ENCODE measurements around the gene KCTD2.
"Not testable (repeated sequence)": the region's sequence is repeated elsewhere in the genome, so short reads cannot be mapped to it uniquely, and the experiment has no call there.

Gene KCTD2

DNA sequence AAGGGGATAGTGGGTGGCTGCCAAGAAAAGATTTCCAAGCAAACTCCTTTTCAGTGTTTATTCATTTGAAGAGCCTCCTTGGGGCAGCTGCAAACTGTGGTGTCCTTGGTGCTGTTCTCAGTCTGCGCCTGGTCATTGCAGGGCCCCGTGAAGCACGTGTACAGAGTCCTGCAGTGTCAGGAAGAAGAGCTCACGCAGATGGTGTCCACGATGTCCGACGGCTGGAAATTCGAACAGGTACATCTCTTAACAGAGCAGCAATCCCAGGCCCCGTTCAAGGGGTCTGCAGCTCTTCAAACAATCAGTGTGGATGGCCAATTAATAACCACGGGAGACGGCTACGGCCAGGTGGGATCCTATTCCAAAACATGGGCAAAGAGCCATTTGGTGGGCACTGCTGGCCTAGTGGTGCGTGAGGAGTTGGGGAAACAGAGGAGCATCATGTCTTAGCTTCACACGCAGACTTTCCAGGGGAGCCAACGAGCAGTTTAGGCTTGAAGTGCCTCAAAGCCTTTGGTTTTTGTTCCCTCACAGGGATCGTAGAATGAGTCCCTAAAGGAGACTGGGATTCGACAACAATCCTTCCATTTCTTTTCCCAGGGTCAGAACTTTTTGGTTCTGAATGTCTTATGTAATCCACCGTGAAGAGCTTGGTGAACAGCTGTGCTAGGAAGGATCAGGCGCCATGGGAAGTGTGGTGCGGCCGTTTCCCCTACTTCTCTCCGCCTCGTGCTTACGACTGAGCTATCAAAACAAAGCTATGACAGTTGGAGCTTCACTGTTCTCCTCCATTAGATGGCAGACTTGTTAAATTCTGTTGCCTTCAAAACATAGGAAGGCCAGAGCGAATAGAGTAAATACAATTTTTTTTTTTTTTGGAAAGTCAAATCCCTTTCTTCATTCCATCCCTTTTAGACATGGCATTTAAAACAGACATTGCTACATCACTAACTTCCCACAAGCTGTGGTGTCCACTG lies 12.6 kb downstream of the KCTD2 start:
- no peak for DNase-seq

DNA sequence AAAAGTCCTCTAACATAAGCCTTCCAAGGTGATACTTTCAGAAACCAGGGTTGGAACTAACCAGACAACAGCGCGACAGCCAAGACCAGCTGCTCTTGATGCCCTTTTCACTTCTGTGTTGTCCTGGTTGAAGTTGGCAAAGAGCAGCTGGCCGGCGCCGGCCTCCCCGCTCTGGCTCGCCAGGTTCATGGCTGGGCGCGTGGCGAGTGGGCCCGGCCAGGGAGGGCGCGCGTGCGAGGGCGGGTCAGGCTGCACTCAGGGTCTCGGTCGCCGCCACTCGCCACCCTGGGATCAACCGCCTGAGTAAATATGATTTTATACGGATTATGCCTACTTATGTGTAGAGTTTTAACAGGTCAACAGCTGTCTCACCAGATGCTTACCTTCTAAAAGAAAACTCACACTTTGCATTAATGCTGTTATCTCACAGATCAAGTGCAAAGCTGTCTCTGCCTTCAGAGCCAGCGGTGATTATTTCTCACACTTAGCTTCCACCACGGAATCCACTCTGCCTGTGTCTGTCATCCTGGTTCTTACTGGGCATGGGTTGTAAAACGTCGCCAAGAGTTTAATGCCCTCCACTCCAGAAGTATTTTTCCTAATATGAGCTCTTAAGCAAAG lies 13.5 kb downstream of the KCTD2 start:
- DNase-seq: no peak

DNA sequence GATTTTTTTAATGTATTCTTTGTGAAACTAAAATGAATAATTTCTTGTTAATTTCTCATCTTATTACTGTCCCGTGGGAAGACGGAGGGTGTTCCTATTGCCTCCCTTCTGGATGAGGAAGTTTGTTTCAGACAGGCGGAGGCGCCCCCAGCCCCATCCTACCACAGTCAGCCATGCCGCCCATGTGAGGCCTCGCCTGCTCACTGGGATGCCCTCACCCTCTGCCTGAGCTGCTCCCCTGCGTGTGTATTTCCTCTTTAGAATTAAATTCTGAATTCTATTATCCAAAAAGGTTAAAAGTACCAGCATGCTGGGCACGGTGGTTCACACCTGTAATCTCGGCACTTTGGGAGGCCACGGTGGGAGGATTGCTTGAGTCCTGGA lies 14.0 kb downstream of the KCTD2 start:
- DNase-seq: no peak

DNA sequence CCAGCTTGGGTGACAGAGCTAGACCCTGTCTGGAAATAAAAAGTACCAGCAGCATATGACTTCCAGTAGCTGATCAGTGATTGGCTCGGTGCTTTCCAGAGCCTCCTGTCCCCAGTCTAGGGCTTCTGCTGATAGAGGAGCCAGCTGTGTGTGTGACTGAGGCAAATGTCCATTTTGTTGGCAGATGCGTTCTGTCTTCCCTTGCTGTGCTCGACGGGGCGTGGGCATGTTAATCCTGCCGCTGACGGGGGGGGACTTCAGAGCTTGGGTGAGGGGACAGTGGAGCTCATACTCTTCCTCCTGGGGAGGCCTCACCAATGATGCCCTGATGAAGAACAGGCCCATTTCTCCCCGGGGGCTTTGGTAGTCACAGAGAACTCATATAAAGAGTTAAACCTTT lies 14.6 kb downstream of the KCTD2 start:
- DNase-seq: no peak

DNA sequence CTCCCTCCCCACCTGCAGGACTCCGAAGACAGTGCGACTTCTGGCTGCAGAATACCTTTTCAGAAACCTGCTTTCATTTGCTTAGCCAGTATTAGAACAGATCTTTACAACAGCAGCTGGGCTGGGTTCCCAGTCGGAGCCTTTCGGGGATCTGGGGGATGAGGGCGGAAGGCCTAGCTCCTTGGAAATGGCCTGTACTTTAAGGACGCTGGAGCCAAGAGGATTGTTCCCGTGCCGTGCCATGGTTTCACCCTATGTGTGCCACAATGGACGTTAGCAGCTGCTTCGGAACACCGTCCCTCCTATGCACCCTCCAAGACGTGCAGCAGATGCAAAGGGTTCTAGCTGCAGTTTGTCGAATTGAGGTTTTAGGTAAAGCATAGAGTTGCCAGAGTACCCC lies 16.2 kb downstream of the KCTD2 start:
- DNase-seq: no peak

DNA sequence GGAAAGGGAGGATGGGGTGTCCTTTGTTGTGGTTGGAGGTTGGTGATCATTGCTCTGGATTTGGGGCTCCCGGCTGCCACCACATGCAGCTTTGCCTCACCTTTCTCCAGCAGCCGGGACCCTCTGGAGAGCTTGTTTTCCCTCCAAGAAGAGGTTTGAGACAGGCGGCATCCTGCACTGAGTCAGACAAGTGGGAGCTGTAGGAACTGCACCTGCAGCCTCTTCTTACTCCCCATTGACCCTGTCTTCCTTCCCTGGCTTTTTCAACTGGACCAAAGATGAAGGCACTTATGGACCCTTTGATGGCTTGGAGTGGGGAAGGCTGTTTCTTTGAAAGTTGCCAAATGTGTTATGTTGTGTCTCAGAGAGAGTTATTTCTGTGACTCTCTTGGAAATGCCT lies 16.6 kb downstream of the KCTD2 start:
- DNase-seq: no peak

DNA sequence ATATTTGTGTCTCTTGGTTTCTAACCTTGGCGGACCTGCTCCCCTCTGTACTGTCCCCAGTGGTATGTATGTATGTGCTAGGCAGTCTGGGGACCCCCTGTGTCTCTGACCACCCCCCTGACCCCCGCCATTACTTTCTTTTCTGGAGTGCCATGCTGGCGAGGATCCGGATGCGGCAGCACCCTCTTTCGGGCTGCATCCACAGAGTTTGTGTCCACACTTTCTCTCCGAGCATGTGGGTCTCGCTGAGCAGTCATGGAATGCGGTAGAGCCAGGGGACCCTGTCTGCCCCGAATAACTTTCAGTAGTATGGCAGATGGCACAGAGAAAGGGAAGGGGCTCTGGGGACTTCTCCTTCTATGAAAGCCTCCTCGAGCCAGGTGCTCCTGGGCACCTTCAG lies 17.0 kb downstream of the KCTD2 start:
- no peak for DNase-seq

DNA sequence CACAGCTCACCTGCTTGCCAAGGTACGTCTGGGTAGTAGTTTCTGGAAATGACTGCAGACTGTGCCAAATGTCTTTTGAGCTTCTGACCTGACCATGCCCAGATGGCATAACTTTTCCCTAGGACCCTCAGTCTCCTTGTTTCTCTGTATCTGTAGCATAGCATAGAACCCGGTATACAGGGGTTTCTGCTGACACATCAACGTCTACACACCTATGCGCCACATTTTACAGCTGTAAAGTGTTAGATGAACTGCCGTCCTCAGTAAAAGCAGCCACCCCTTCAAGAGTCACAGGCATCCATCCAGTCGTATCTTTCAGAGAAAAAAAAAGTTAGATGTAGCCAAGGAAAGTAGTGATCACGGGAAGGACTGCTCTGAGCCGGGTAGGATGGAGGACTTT lies 17.4 kb downstream of the KCTD2 start:
- DNase-seq: no peak

DNA sequence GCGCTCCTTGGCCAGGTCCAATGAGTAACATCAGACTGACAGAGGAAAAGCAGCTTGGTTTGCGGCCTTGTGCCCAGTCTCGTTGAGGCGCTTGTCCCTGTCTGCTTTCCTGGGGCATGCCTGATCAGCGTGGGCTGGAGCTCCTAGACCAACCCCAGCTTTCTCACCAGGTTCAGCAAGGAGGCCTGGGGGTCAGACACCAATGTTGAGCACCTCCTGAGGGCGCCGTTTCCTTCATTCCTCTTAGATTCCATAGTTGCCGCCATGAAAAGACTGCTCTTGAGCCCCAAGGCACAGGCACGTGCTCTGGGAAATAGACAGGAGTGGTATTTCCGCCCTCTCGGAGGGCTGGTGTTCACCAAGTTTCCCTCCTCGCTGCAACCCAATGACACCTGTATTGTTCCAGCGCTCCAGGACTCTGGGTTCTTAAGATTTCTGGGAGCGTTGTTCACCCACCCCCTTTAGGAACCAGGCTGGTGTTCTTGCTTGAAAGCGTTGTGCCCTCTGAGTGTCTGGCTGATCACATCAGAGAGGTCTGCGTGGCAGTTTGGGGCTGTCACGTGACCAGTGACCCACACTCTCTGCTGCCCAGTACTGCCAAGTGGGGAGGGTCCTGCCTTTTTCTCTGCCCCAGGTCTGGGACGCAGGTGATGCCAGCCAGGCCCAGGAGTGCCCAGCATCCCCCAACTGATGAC lies 18.0 kb downstream of the KCTD2 start:
- no peak for DNase-seq

DNA sequence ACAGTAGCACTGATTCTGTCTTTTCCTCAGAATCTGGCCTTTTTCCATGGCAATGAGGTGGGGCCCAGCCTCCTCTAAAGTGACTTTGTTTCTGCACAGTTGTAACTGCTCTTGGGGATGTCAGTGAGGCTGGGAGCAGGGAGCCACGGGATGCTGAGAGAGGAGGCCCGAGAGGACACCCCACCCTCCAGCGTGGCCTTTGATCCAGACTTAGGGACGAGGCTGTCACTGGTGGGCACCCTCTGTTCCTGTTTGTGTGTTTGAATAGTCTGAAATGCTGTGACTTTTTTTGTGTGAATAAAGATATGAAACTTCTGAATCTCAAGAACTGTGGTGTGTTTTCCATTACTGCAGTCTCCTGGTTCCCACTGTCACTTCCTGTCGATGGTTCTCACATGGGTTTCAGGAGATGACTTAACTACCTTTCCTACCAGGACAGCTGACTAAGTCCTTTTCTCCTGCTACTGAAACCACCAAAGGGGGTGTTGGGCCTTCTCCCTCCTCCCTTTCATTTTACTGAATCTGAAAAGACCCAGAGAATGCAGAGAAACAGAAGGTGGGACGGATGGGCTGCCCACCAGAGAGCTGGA lies 18.6 kb downstream of the KCTD2 start:
- DNase-seq: no peak

DNA sequence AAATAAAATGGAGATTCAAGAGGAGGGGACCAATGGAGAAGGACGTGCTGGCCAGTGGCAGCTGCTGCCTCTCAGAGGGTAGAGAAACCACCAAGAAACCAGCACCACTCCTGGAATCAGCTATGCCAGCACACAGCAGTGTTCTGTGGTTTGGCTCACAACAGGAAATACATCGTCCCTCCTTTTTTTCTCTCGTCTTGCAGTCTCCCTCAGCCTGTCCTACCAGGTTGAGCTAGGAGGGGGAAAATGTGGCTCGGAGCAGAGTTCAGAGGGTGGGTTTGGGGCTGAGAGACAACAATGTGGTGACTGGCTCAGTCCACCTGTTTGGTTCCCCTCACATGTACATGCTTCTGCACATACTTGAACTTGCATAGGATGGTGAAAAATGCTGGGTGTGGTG lies 20.8 kb downstream of the KCTD2 start:
- DNase-seq: peak in 1 of 4 experiments; percentile 19

DNA sequence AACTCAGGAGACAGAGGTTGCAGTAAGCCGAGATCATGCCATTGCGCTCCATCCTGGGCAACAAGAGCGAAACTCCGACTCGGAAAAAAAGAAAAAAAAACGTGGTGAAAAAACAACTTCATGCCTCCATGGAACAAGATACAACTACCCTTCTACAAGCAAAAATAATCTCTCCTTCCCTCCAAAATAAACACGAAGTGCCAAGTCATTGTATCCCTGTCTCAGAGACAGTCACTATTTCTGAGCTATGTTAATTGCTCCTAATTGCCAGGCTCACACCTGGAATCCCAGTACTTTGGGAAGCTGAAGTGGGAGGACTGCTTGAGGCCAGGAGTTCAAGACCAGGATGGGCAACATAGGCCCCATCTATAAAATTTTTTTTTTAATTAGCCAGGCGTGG lies 21.7 kb downstream of the KCTD2 start:
- DNase-seq: no peak

DNA sequence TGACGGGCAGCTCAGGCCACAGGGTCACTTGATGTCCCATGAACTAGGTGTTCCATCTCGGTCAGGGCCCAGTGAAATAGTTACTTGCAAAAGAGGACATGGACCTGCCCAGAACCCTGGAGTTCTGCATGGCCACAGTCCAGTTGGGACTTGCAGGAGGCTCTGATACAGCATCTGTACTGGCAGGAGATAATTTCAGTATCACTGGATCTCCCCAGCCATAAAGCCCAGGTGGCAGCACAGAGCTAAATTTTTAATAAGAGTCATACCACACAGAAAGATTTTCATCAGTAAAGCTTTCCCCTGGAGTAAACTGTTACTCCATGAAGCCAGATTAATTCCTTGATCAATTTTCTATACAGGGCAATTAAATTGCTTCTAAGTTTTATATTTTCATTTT lies 22.8 kb downstream of the KCTD2 start:
- DNase-seq: no peak

DNA sequence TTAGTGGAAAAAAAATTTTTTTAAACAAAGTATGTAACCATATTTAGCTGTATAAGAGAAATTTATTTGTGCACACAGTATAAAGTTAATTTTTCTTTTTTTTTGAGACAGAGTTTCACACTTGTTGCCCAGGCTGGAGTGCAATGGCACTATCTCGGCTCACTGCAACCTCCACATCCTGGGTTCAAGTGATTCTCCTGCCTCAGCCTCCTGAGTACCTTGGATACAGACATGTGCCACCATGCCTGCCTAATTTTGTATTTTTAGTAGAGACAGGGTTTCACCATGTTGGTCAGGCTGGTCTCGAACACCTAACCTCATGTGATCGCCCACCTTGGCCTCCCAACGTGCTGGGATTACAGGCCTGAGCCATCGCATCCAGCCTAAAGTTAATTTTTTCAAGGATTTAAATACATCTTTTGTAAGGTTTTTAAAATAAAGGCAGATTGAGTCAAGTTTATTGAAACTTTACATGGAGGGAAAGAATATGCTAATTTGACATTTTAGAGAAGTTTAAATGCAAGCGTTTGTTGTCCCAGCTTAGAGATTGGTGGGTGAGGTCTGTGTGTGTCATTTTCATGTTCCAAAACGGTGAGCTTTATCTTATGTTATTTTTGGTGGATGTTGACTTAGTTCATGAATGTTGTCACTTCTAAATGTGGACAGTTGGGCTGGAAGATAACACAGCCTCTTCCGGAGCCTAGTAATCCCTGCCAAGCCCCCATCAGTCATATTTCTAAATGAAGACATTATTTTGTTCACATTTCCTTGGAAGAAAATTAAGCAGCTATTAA lies 24.6 kb downstream of the KCTD2 start:
- DNase-seq: not testable (repeated sequence)

DNA sequence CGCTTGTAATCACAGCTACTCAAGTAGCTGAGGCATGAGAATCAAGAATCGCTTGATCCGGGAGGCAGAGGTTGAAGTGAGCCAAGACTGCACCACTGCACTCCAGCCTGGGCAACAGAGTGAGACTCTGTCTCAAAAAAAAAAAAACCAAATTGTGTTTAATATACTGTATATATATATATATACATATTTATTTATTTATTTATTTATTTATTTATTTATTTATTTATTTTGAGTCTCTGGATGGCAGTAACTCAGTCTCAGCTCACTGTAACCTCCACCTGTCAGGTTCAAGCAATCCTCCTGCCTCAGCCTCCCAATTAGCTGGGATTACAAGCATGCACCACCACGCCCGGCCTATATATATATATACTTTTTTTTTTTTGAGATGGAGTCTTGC lies 25.9 kb downstream of the KCTD2 start:
- DNase-seq: not testable (repeated sequence)

DNA sequence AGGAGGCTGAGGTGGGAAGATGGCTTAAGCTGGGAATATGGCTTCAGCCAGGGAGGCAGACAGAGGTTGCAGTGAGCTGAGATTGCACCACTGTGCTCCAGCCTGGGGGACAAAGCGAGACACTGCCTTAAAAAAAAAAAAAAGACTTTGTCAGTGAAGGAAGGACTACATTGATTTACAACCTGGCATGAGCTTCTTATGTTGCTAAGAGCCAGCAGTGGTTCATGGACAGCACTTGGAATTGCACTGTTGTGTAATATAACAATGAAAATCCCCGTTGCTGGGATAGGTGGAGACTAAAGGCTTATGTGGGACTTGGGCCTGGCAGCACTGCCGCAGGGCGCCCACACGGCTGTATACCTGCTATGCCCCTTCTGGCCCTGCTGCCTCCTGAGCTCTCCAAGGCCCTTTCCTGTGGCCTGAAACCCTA lies 26.6 kb downstream of the KCTD2 start:
- DNase-seq: no peak

DNA sequence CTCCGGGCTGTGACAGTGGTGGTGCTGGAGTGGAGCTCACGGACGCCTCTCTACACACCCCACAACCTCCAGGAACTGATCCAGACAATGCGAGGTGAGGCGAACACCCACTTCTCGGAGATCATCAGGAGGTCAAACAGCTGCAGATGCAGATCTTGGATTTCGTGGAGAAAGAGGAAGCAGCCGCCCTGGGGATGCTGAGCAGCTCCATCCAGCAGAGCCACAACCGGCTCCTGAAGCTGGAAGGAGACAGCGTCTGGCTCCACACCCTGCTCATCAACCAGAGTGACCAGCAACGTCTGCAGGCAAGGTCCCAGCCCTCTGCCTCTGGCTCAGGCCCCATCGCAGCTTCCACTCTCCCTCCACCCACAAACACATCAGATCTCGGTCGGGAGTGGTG lies 27.5 kb downstream of the KCTD2 start:
- DNase-seq: no peak

DNA sequence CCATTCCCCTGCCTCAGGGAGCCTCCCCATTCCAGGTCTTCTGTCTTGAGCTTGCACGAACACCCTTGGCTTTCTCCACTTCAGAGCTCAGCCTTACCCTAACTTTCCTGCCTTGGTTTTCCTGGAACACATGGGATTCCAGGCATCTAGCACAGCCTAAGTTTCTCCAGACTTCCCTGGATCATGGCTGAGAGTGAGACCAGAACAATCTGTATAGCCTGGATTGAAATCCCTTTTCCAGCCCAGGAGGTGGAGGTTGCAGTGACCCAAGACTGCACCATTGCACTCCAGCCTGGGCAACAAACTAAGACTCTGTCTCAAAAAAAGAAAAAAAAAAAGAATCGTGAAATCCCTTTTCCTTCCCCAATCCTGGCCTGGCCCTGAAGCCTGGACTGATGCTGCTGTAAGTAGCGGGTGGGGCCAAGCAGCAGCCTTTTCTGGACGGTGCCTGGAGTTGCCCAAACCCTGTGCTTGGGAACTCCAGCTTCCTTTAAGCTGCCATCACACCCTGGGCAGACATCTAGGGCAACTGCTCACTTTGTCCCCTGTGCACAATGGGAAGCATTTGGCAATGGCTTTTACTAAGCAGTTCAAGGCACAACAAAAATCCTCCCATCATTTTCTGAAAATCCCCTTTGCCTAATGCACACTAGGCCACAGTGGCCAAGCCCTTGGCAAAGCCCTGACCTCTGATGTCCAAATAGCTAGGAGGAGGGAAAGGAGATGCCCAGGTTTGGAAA lies 28.7 kb downstream of the KCTD2 start:
- DNase-seq: no peak

DNA sequence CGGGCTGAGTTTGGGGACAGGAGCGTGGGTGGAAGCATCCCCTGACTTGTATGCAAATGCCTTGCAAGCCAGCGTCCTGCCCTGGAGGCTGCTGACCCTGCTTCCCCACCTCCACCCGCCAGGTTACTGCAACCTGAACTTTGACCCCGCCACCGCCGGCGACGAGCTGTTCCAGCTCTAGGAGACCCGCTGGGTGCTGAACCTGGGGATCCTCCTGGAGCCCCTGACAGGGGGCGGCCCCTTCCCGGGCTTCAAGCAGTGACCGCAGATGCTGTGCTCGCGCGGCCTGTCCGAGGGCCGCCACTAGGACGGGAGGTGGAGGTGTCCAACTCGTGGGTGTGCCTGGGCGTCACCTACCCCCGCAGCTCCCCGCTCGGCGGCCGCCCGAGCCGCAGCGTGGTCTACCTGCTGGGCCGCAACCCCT lies 30.1 kb downstream of the KCTD2 start:
- no peak for DNase-seq

DNA sequence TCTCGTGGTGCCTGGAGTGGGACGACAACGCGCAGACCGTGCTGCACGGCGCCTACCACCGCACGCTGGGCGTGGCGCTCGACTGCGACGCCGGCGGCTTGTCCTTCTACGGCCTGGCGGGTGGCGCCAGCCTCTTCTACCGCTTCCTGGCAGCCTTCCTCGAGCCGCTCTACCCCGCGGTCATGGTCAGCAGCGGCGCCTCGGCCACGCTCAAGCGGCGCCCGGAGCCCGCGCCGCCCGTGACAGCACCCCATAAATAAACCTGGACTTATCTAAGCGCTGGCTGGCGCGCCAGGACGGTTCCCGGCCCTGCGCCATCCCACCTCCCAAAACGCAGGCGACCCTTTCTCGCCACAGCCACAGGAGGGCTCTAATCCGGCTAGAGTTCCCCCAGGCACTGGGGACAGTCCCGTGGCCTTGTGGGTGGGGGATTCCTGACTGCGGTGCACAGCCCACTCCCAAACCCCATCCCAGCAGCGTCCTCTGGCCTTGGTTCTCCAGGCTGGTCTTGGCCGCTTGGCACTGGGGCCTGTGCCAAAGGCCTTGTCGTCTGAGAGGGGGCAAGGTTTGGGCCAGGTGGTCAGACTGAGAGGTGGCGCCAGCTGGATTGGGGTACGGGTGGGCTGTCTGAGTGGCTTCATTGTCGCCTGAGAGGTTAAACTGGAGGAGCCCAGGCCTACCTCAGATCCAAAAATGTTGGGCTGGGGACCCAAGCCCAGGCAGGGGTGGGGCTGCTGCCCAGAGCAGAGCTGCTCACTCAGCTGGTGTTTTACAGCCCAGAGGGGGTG lies 30.7 kb downstream of the KCTD2 start:
- peak; percentile 20 to 58 (median 28) for DNase-seq
